GM12801 (cell line): Measurements from ENCODE around the gene RUNX1.

ENCODE experiments used
- CTCF ChIP-seq: IDR thresholded peaks from one replicate; pipeline ENCODE4 v1.5.1; 2011; ENCODE audit warnings: control low read depth; ENCODE audit not compliant: insufficient read length; ENCODE audit errors: extremely low read depth

RUNX1 gene

GRCh38 chr21:35043549-35043948 is 5.6 kb downstream of the RUNX1 start:
- no peak for TF ChIP-seq CTCF

GRCh38 chr21:35042836-35043235 is 6.3 kb downstream of the RUNX1 start:
- TF ChIP-seq CTCF: no peak

GRCh38 chr21:35041881-35042280 is 7.2 kb downstream of the RUNX1 start:
- no peak for TF ChIP-seq CTCF

- TF ChIP-seq CTCF: no peak
Measured at GRCh38 chr21:35041122-35041521, 8.0 kb downstream of the RUNX1 start.

- TF ChIP-seq CTCF: no peak
Measured at GRCh38 chr21:35039595-35040289, 9.4 kb downstream of the RUNX1 start.

- no peak for TF ChIP-seq CTCF
Measured at GRCh38 chr21:35038772-35039319, 10.3 kb downstream of the RUNX1 start.

GRCh38 chr21:35037384-35037765 is 11.7 kb downstream of the RUNX1 start:
- no peak for TF ChIP-seq CTCF
